Measurements from ENCODE around the gene CD38.
"Not testable (repeated sequence)": the region's sequence is repeated elsewhere in the genome, so short reads cannot be mapped to it uniquely, and the experiment has no call there.

CD38 gene

GRCh38 chr4:15762460-15762859 lies 15.7 kb upstream of the CD38 start:
- DNase-seq (ENCODE audit: low spot score) = not testable (repeated sequence)

GRCh38 chr4:15765391-15765790 lies 12.7 kb upstream of the CD38 start:
- DNase-seq (ENCODE audit: low spot score) = no peak

GRCh38 chr4:15765910-15766697 lies 12.0 kb upstream of the CD38 start:
- DNase-seq (ENCODE audit: low spot score) = no peak

- no peak for DNase-seq (ENCODE audit: low spot score)
These were observed 11.3 kb upstream of the CD38 start for GRCh38 chr4:15766821-15767220.

GRCh38 chr4:15769202-15769601 lies 8.9 kb upstream of the CD38 start:
- no peak for DNase-seq (ENCODE audit: low spot score)

DNA sequence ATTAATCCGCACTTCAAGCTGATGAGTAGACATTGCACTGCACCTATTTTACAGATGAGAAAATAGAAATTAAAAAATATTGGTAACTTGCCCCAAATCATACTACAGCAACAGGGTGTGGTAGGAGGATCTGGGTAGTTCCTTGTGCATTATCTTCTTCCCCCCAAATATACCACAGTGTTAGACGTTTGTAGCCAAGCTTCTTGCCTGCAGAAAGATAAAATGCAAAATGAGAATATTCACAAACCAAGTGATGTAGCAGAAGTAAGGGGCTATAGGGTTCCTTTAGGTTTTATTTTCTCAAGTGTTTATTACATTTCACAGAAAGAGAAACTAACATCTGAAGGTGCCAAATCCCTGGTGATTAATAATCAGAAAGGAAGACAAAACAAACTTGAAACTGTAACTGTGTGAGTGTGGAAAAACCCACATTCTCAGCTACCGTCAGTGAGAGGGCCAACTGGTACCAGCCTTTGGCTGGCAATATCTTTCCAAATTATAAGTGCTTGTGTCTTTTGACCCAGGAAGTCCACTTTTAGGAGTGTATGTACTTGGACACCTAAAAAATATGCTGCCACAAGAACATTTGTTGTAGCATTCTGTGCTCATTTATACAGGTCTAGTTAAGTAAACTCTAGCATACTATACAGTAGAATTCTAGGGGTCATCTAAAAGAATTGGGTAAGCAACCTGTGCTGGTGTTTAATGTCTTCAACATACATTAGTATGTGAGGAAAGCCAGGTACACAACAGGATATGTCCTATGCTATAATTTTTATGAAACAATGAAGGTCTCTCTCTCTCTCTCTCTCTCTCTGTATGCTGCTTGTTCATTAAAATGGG lies 6.7 kb upstream of the CD38 start:
- DNase-seq (ENCODE audit: low spot score) = no peak

- DNase-seq (ENCODE audit: low spot score) = no peak
These were observed 4.1 kb upstream of the CD38 start for GRCh38 chr4:15774020-15774420.

DNA sequence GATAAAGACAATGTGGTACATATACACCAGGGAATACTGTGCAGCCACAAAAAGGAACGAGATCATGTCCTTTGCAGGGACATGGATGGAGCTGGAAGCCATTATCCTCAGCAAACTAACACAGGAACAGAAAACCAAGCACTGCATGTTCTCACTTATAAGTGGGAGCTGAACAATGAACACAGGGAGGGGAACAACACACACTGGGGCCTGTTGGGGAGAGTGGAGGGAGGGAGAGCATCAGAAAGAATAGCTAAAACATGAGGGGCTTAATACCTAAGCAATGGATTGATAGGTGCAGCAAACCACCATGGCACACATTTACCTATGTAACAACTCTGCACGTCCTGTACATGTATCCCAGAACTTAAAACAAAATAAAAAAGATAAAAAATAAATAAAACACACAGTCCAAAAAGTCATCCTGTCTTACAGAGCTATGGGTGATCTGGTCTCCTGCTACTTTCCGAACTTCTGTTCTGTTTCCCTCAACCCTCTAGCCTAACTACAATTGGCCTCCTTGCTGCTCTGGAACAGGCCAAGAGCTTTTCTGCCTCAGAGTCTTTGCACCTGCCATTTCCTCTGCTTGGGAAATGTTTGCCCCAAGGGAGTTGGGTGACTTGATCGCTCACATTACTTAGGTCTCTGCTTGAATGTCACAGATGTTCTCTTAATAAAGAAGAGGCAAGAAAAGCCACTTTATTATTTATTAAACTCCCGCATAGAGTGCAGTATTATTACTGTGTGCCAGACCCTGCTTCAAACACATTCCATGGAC lies 1.1 kb upstream of the CD38 start:
- DNase-seq (ENCODE audit: low spot score) = no peak

DNA sequence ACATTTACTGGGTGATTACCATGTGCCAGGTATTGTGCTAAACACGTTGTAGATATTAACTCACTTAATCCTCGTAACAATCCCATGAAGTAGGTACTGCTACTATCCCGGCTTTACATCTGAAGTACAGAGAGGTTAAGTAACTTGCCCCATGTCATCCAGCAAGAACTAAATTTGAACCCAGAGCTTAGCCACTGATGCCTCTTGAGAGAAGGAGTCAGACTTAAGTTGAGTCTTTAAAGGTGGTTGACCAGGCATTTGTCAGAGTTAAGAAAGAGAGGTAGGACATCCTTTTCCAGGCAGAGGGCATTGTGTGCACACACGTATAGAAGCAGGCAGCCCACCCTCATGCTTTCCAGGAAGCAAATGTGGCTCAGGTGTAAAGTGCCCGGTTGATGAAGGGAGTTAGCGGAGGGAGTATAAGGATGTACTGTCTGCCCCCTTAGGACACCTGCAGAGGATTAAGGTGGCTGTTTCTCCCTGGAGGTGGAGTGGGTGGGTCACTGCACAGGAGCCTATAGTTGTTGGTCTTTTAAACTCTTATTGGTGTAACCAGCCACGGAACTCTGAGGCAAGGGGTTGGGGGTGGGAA lies 335 bp upstream of the CD38 start:
- no peak for DNase-seq (ENCODE audit: low spot score)

- DNase-seq (ENCODE audit: low spot score) = peak; percentile 66
These were observed 1.2 kb downstream of the CD38 start for GRCh38 chr4:15779306-15779705.

GRCh38 chr4:15779809-15780208 lies 1.7 kb downstream of the CD38 start:
- DNase-seq (ENCODE audit: low spot score) = no peak

GRCh38 chr4:15781427-15782095 lies 3.4 kb downstream of the CD38 start:
- no peak for DNase-seq (ENCODE audit: low spot score)

GRCh38 chr4:15783676-15784075 lies 5.5 kb downstream of the CD38 start:
- no peak for DNase-seq (ENCODE audit: low spot score)

DNA sequence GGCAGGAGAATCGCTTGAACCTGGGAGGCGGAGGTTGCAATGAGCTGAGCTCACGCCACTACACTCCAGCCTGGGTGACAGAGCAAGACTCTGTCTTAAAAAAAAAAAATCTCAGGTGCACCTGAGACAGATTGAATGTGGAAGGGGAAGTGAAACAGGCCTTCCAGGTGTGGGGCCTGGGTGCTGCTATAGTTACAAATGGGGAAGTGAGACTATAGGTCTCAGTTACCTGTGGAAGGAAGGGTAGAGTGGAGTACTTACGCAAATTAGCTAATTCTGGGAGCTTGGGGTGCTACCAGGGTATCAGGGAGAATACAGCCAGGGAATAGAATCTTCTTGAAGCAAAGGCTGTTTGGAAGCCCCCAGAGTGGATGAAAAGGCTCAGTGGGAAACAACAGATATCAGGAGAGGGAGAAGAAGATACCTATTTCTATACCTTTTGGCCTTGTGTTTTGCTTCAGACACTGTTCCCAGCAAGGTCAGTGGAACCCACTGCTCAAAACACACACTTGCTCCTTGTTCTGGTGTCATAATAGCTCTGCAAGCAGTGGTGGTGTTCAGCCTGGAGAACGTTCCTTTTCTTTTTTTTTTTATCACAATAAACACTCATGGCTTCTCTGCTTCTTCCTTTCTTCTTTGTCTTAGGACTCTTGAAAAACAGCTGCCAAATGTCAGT lies 7.0 kb downstream of the CD38 start:
- no peak for DNase-seq (ENCODE audit: low spot score)

DNA sequence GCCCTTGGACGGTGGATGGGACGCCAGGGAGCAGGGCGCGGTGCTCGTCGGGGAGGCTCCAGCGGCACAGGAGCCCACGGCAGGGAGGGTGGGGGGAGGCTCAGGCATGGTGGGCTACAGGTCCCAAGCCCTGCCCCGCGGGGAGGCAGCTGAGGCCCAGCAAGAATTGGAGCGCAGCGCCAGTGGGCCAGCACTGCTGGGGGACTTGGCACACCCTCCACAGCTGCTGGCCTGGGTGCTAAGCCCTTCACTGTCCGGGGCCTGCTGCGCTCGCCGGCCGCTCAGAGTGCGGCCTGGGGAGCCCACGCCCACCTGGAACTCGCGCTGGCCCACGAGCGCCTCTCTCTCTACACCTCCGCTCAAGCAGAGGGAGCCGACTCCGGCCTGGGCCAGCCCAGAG lies 8.6 kb downstream of the CD38 start:
- no peak for DNase-seq (ENCODE audit: low spot score)

- no peak for DNase-seq (ENCODE audit: low spot score)
These were observed 14.8 kb downstream of the CD38 start for GRCh38 chr4:15792974-15793373.

- no peak for DNase-seq (ENCODE audit: low spot score)
These were observed 15.6 kb downstream of the CD38 start for GRCh38 chr4:15793506-15794363.

GRCh38 chr4:15794426-15794825 lies 16.3 kb downstream of the CD38 start:
- DNase-seq (ENCODE audit: low spot score) = no peak

- DNase-seq (ENCODE audit: low spot score) = no peak
These were observed 16.8 kb downstream of the CD38 start for GRCh38 chr4:15794905-15795304.

DNA sequence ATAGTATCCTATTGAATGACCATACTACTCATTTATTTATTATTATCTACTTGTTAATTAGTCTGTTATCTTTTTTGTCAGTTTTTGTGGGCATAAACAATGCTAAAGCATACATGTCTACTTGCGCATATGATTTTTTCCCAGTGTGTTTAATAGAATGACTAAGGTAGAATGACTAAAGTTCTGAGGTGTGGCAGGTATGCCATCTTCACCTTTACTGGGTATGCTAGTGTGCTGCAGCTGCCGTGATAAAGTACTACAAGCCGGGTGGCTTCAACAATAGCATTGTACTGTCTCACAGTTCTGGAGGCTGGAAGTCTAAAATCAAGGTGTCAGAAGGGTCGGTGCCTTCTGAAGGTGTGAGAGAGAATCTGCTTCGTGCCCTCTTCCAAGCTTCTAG lies 19.2 kb downstream of the CD38 start:
- no peak for DNase-seq (ENCODE audit: low spot score)
